CD14-positive monocyte (primary cell): ENCODE measurements around the gene DNAJC6. TPM values are rescaled to one million over a fixed set of nuclear protein-coding genes. Genes with fewer than 3 reads are reported as not detected.

Experiments used
- DNase-seq, 3 donors: peaks; one replicate each; pipeline ENCODE4 v3.0.0-alpha.2; 2011 to 2022
- H2AFZ ChIP-seq: 2 replicates; pipeline ENCODE4 v1.6.0; 2012; ENCODE audit warnings: mild to moderate bottlenecking, low read depth, low read length, inconsistent platforms; ENCODE audit not compliant: insufficient read depth, poor library complexity, severe bottlenecking
- H3K27ac ChIP-seq, 2 donors: 1 replicate in 1 of 2; 2 replicates in 1 of 2; pipeline ENCODE4 v1.5.1; 2012 to 2013; ENCODE audit warnings: low read length in 2 of 2, control low read depth in 1 of 2, inconsistent platforms in 1 of 2, low read depth in 1 of 2, mild to moderate bottlenecking in 1 of 2
- H3K27me3 ChIP-seq, 2 donors: one replicate each; pipeline versions ENCODE4 v1.6.0 to v1.6.1; 2011 to 2013; ENCODE audit warnings: low read length in 2 of 2; ENCODE audit not compliant: control insufficient read depth in 2 of 2, insufficient read depth in 2 of 2
- H3K36me3 ChIP-seq, 2 donors: replicated peaks in 1 of 2; 1 replicate in 1 of 2; 2 replicates in 1 of 2; pipeline versions ENCODE4 v1.5.1 to v1.6.1; 2012 to 2013; ENCODE audit warnings: low read length in 2 of 2, control low read depth in 1 of 2, inconsistent platforms in 1 of 2, mild to moderate bottlenecking in 1 of 2; ENCODE audit not compliant: insufficient read depth in 2 of 2, control insufficient read depth in 1 of 2
- H3K4me1 ChIP-seq, 2 donors: 1 replicate in 1 of 2; 2 replicates in 1 of 2; pipeline versions ENCODE4 v1.5.1 to v1.6.1; 2012 to 2013; ENCODE audit warnings: low read length in 2 of 2, control low read depth in 1 of 2, inconsistent platforms in 1 of 2, mild to moderate bottlenecking in 1 of 2, moderate library complexity in 1 of 2; ENCODE audit not compliant: insufficient read depth in 2 of 2, control insufficient read depth in 1 of 2
- H3K4me2 ChIP-seq: replicated peaks from 2 replicates; pipeline ENCODE3; 2012; ENCODE audit warnings: low read length, moderate library complexity, mild to moderate bottlenecking; ENCODE audit not compliant: poor library complexity, severe bottlenecking; ENCODE audit errors: extremely low read depth
- H3K4me3 ChIP-seq, 3 experiments: fragments of 200-600 bp in 1 of 3; sonication (generic) in 1 of 3; replicated peaks in 1 of 3; 1 replicate in 2 of 3; 2 replicates in 1 of 3; pipeline ENCODE4 v1.5.1; 2011 to 2013; ENCODE audit warnings: low read length in 3 of 3, mild to moderate bottlenecking in 3 of 3, control low read depth in 2 of 3, low read depth in 2 of 3, inconsistent platforms in 1 of 3, moderate library complexity in 1 of 3
- H3K79me2 ChIP-seq: 2 replicates; pipeline ENCODE4 v1.6.0; 2012; ENCODE audit warnings: mild to moderate bottlenecking, control low read depth, inconsistent platforms, low read length, moderate library complexity; ENCODE audit not compliant: insufficient read depth
- H3K9ac ChIP-seq: 2 replicates; pipeline ENCODE4 v1.6.0; 2017; ENCODE audit warnings: low read length, mild to moderate bottlenecking; ENCODE audit not compliant: insufficient read depth, poor library complexity, severe bottlenecking
- H3K9me3 ChIP-seq, 2 donors: replicated peaks in 1 of 2; 1 replicate in 1 of 2; 2 replicates in 1 of 2; pipeline versions ENCODE4 v1.5.1 to v1.6.1; 2012 to 2013; ENCODE audit warnings: low read length in 2 of 2, control low read depth in 1 of 2; ENCODE audit not compliant: control insufficient read depth in 1 of 2, insufficient read depth in 1 of 2
- H4K20me1 ChIP-seq: 2 replicates; pipeline ENCODE4 v1.6.0; 2012; ENCODE audit warnings: mild to moderate bottlenecking, low read length, control low read depth, moderate library complexity; ENCODE audit not compliant: insufficient read depth
- H3K27ac Mint-ChIP-seq, 7 donors: one replicate each; pipeline ENCODE4 v1.8.0; 2020; ENCODE audit warnings: mild to moderate bottlenecking in 7 of 7, mixed read lengths in 7 of 7, moderate library complexity in 6 of 7, inconsistent platforms in 2 of 7
- H3K27me3 Mint-ChIP-seq, 3 donors: one replicate each; pipeline ENCODE4 v1.8.0; 2021 to 2022; ENCODE audit warnings: low read depth in 3 of 3, mild to moderate bottlenecking in 3 of 3, mixed read lengths in 3 of 3, moderate library complexity in 3 of 3, inconsistent platforms in 1 of 3
- H3K36me3 Mint-ChIP-seq, 2 donors: one replicate each; pipeline ENCODE4 v1.8.0; 2020; ENCODE audit warnings: mixed read lengths in 2 of 2, inconsistent platforms in 1 of 2, mild to moderate bottlenecking in 1 of 2
- H3K4me1 Mint-ChIP-seq: one replicate; pipeline ENCODE4 v1.8.0; 2020; ENCODE audit warnings: mild to moderate bottlenecking, mixed read lengths
- H3K4me3 Mint-ChIP-seq, 2 donors: one replicate each; pipeline ENCODE4 v1.8.0; 2020; ENCODE audit warnings: mild to moderate bottlenecking in 2 of 2, mixed read lengths in 2 of 2, moderate library complexity in 1 of 2
- H3K9me3 Mint-ChIP-seq, 7 donors: one replicate each; pipeline ENCODE4 v1.8.0; 2020 to 2022; ENCODE audit warnings: mixed read lengths in 7 of 7, mild to moderate bottlenecking in 6 of 7, moderate library complexity in 6 of 7, inconsistent platforms in 2 of 7
- whole genome bisulfite sequencing: methylation state at CpG from one replicate; pipeline ENCODE4 v1.1.5; 2013; ENCODE audit warnings: missing lambda C conversion rate; ENCODE audit not compliant: insufficient coverage; 5-methylcytosine and 5-hydroxymethylcytosine counted together
- intact Hi-C, 2 donors: fragments of 100-400 bp; cut with micrococcal nuclease; formaldehyde crosslinking; loops; one replicate each; pipeline versions ENCODE4 v1.15.0 to v1.15.1; 2023
- polyA plus RNA-seq, 3 donors: library from polyadenylated mRNA; depleted of rRNA in 1 of 3; unstranded in 2 of 3; stranded (reverse) in 1 of 3; fragments of 300-500 nt in 2 of 3; fragments of >200 nt in 1 of 3; fragmentation: Illumina TruSeq in 2 of 3; gene quantifications; 1 replicate in 2 of 3; 2 replicates in 1 of 3; pipeline ENCODE4 v1.2.3, GENCODE V29; 2012 to 2021
- TF ChIP-seq, protein P1 (sequence below): fragments of 200-600 bp; IDR thresholded peaks from one replicate; pipeline ENCODE4 v1.8.0; 2022; ENCODE audit warnings: antibody characterized with exemption, mild to moderate bottlenecking

Gene DNAJC6
- polyA plus RNA-seq, 3 donors, result 0.05 TPM; not detected in 2

DNA sequence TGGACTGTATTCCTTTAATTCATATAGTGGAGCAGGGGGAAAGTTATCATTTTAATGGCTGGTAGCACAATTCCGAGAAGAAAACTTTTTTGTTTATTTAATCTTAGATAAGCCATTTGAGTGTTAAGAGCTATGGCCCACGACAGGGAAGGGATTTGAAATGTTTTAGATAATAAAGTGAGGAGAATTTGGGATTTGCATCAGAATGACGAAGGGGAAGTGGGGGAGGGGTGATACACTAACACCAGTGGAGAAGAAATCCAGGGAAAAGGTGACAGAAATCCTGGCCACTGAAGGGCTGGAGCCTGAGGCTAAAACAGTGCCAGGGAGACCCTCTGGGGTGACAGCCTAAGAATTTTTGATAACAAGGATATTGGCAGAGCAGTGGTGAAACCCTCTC is 132.1 kb downstream of the DNAJC6 start:
- Mint-ChIP-seq H3K36me3 (peaks cover 4 to 8% of the 10 kb centered on the region in 2 donors), H3K4me1 (no peaks in the 10 kb centered on the region), H3K9me3 (peaks cover 0 to 3% (median 0%) of the 10 kb centered on the region in 7 donors), H3K27ac (no peak overlapping the region), H3K4me3 (no peak overlapping the region), H3K27me3 (peaks cover 0 to 2% (median 0%) of the 10 kb centered on the region in 3 donors)
- DNase-seq, result no peak
- Histone ChIP-seq H3K36me3 (peaks cover 0 to 6% of the 10 kb centered on the region in 2 donors), H2AFZ (no peak overlapping the region), H3K9ac (no peak overlapping the region), H3K27ac (no peak overlapping the region), H3K27me3 (no peaks in the 10 kb centered on the region), H3K4me3 (no peak overlapping the region), H4K20me1 (no peaks in the 10 kb centered on the region), H3K4me1 (no peaks in the 10 kb centered on the region), H3K4me2 (no peak overlapping the region), H3K79me2 (no peaks in the 10 kb centered on the region), H3K9me3 (no peaks in the 10 kb centered on the region)
- TF ChIP-seq, protein P1, sequence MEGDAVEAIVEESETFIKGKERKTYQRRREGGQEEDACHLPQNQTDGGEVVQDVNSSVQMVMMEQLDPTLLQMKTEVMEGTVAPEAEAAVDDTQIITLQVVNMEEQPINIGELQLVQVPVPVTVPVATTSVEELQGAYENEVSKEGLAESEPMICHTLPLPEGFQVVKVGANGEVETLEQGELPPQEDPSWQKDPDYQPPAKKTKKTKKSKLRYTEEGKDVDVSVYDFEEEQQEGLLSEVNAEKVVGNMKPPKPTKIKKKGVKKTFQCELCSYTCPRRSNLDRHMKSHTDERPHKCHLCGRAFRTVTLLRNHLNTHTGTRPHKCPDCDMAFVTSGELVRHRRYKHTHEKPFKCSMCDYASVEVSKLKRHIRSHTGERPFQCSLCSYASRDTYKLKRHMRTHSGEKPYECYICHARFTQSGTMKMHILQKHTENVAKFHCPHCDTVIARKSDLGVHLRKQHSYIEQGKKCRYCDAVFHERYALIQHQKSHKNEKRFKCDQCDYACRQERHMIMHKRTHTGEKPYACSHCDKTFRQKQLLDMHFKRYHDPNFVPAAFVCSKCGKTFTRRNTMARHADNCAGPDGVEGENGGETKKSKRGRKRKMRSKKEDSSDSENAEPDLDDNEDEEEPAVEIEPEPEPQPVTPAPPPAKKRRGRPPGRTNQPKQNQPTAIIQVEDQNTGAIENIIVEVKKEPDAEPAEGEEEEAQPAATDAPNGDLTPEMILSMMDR, result no peak
- intact Hi-C loops, result no loop called here
- WGBS, result 100% methylated on average over 3 of the region's 3 CpGs

DNA sequence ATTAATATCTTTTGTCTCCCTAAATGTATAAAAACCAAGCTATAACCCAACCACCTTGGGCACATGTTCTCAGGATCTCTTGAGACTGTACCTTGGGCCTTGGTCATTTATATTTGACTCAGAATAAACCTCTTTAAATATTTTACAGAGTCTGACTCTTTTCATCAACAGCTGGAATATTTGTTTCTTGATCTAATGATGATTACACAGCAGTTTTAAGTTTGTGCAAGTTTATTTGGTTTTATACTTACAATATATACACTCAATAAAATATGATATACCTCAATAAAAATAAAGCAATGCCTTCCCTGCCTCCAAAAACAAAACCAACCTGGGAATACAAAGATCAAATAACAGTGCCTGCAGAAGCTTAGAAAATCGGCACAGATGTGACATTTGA is 133.1 kb downstream of the DNAJC6 start:
- H3K4me2 ChIP-seq, result no peak overlapping the region
- intact Hi-C loops, result no loop called here
- no peaks in the 10 kb centered on the region for H3K27me3 ChIP-seq
- no peak overlapping the region for H3K9ac ChIP-seq
- H3K27ac ChIP-seq, result no peak overlapping the region
- H3K4me1 ChIP-seq, result no peaks in the 10 kb centered on the region
- H3K36me3 ChIP-seq, result no peaks in the 10 kb centered on the region
- no peak overlapping the region for H3K4me3 Mint-ChIP-seq
- peaks cover 0 to 1% of the 10 kb centered on the region in 2 donors for H3K36me3 Mint-ChIP-seq
- H3K27ac Mint-ChIP-seq, result peak overlapping the region in 1 of 7 donors; percentile 35
- H4K20me1 ChIP-seq, result no peaks in the 10 kb centered on the region
- TF ChIP-seq, protein P1, result no peak
- no peak overlapping the region for H2AFZ ChIP-seq
- no peaks in the 10 kb centered on the region for H3K9me3 ChIP-seq
- DNase-seq, result no peak
- 100% methylated on average over 1 of the region's 1 CpG for WGBS
- no peaks in the 10 kb centered on the region for H3K79me2 ChIP-seq
- H3K9me3 Mint-ChIP-seq, result peaks cover 0 to 3% (median 0%) of the 10 kb centered on the region in 7 donors
- H3K27me3 Mint-ChIP-seq, result peaks cover 0 to 2% (median 0%) of the 10 kb centered on the region in 3 donors
- H3K4me1 Mint-ChIP-seq, result no peaks in the 10 kb centered on the region
- H3K4me3 ChIP-seq, result no peak overlapping the region
